ENCODE data around the gene PRKCA. TPM values are rescaled to one million over a fixed set of nuclear protein-coding genes. Genes with fewer than 3 reads are reported as not detected.

Gene PRKCA
- total and polyA plus RNA-seq, 9 of the 15 experiments (the other 6 are each of a cell fraction or from before 2014, with no cell fraction given) = 3.2 to 33.0 (median 17.8) TPM

GRCh38 chr17:66664336-66664735, 361.9 kb downstream of the PRKCA start (continued):
- TF ChIP-seq ZNF280A (IDR thresholded peaks at IDR 0.05; ENCODE audit: low read depth, partially characterized antibody) = no peak
- no peak for TF ChIP-seq CHCHD3 (CRISPR knock-in tag; IDR thresholded peaks at IDR 0.05)
- no peak for TF ChIP-seq MED1 (CRISPR knock-in tag; IDR thresholded peaks at IDR 0.05; ENCODE audit: borderline replicate concordance)
- TF ChIP-seq REST (IDR thresholded peaks at IDR 0.05; ENCODE audit: borderline replicate concordance) = no peak
- no peak for TF ChIP-seq REST (CRISPR knock-in tag; IDR thresholded peaks at IDR 0.05; ENCODE audit: low read depth)
- TF ChIP-seq ZNF408 (CRISPR knock-in tag; IDR thresholded peaks at IDR 0.05; ENCODE audit: low read depth) = no peak
- TF ChIP-seq ZC3H4 (CRISPR knock-in tag; IDR thresholded peaks at IDR 0.05; ENCODE audit: borderline replicate concordance) = no peak

Data from K562 (cell line).